Measurements from ENCODE around the gene PGAP1.

DNA sequence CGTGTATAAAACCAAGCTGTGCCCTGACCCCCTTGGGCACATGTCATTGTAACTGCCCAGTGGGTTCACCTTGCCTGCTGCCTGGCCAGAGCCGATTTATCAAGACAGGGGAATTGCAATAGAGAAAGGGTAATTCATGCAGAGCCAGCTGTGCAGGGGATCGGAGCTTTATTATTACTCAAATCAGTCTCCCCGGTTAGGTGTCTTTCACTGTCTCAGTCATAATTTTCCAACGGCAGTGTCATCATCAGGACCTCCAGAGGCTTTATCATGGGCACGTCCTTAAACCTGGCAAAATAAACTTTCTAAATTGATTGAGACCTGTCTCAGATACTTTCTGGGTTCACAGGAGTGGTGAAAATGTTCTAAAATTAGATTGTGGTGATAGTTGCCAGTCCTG lies 29.6 kb upstream of the PGAP1 start:
- TF ChIP-seq, protein P1, sequence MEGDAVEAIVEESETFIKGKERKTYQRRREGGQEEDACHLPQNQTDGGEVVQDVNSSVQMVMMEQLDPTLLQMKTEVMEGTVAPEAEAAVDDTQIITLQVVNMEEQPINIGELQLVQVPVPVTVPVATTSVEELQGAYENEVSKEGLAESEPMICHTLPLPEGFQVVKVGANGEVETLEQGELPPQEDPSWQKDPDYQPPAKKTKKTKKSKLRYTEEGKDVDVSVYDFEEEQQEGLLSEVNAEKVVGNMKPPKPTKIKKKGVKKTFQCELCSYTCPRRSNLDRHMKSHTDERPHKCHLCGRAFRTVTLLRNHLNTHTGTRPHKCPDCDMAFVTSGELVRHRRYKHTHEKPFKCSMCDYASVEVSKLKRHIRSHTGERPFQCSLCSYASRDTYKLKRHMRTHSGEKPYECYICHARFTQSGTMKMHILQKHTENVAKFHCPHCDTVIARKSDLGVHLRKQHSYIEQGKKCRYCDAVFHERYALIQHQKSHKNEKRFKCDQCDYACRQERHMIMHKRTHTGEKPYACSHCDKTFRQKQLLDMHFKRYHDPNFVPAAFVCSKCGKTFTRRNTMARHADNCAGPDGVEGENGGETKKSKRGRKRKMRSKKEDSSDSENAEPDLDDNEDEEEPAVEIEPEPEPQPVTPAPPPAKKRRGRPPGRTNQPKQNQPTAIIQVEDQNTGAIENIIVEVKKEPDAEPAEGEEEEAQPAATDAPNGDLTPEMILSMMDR (IDR thresholded peaks at IDR 0.05 in 8 of 11, conservative IDR thresholded peaks at IDR 0.05 in 3 of 11), result no peak
- TF ChIP-seq POLR2AphosphoS5 (IDR thresholded peaks at IDR 0.05), result no peak
